ENCODE results near the gene PERP. TPM values are rescaled to one million over a fixed set of nuclear protein-coding genes. Genes with fewer than 3 reads are reported as not detected.

The PERP gene
- polyA plus RNA-seq, 1 of the 3 experiments (the other 2 are of a cell fraction), result 0.02 TPM

DNA sequence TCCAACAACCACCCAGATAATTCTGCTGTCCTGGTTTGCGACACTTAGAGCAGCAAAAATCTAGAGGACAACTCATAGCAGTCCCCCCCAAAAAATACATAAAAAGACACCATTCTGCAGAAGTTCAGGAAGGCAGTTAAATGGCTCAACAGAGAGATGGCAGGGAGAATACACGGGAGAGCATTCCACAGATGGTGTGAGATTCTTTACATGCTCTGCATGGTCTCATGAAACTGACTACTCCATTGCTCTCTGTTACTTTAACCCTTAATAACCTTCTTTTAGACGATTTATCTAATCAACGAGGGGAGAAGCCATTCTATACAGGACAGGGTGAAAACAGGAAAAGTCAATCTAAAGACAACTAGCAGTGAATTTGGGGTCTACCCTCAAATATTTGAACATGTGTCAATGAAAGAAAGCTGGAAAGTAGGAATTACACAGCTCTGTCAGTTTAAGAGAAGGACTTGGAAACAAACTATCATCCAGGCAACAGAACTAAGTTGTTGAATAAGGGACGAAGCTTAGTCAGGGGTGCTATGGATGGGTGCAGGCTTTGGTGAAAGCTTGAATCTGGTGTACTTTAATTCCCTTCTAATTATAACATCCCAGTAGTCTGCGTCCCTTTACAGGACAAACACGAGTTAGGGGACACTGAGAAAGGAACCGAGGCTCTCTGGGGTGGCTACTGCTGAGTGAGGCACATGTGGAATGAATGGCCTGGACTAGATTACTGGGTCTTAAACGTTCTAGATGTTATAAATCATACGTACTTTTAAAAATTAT, 5.1 kb downstream of the PERP start:
- POLR2A ChIA-PET, result no interaction called here
- no peak for DNase-seq
- no peaks in the 10 kb centered on the region for H3K79me2 ChIP-seq (ENCODE audit: insufficient read depth)
- CTCF ChIA-PET, result no interaction called here
- H3K9me3 ChIP-seq, result no peaks in the 10 kb centered on the region
- H3K4me2 ChIP-seq, result no peak overlapping the region
- no peaks in the 10 kb centered on the region for H3K9me2 ChIP-seq
- no peak overlapping the region for H2AFZ ChIP-seq (ENCODE audit: low read depth)
- H3K4me3 ChIP-seq (ENCODE audit: low read depth in 2 of 2, low read length in 1 of 2), result no peak overlapping the region
- H3K9ac ChIP-seq, result no peak overlapping the region
- H3K27me3 ChIP-seq (ENCODE audit: insufficient read depth), result peaks cover 28% of the 10 kb centered on the region; the same call in 1 of the 2 replicates
- H3K4me1 ChIP-seq (ENCODE audit: control insufficient read depth in 1 of 2, insufficient read depth in 2 of 2, low read depth in 1 of 2, low read length in 1 of 2), result no peaks in the 10 kb centered on the region
- no peaks in the 10 kb centered on the region for H3K36me3 ChIP-seq (replicated peaks in 1 of 2; ENCODE audit: control insufficient read depth in 1 of 2, insufficient read depth in 2 of 2, low read length in 1 of 2)
- no peaks in the 10 kb centered on the region for H3F3A ChIP-seq (replicated peaks; ENCODE audit: insufficient read depth)
- TF ChIP-seq EP300 (IDR thresholded peaks at IDR 0.05; ENCODE audit: borderline replicate concordance in 1 of 2, low read depth in 1 of 2, low read length in 1 of 2) (no peak), NRF1 (IDR thresholded peaks at IDR 0.05; ENCODE audit: low read depth, low read length) (no peak), TCF12 (IDR thresholded peaks at IDR 0.05) (no peak)
- TF ChIP-seq, protein P1, sequence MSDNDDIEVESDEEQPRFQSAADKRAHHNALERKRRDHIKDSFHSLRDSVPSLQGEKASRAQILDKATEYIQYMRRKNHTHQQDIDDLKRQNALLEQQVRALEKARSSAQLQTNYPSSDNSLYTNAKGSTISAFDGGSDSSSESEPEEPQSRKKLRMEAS (IDR thresholded peaks at IDR 0.05; ENCODE audit: low read depth), result no peak
- WGBS (ENCODE audit: low lambda C conversion rate), result 8% methylated on average over 10 of the region's 10 CpGs
- H3K27ac ChIP-seq (ENCODE audit: low read depth in 2 of 2, low read length in 1 of 2), result no peak overlapping the region
- H4K20me1 ChIP-seq (ENCODE audit: insufficient read depth), result no peaks in the 10 kb centered on the region

DNA sequence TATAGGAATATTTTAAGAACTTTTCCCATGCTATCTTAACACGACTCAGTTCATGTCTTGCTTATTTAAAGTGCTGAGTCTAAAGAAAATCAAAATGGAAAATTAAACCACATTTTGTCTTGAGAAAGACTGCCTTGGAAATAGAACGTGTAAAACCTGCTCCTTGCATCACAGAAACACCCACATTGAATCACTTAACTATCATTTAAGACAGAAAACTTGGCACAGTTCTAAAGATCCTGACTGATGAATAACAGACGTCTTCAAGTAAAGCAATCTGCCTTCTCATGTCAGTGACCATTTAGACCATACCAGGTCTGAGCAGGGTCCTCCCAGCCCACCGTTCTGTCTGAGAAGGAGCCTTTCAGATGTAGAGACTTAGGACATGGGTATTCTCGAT, 7.4 kb downstream of the PERP start:
- Histone ChIP-seq H3K79me2 (ENCODE audit: insufficient read depth) (no peaks in the 10 kb centered on the region), H3K4me2 (no peak overlapping the region), H3K27ac (ENCODE audit: low read depth in 2 of 2, low read length in 1 of 2) (no peak overlapping the region), H3K27me3 (ENCODE audit: insufficient read depth) (peaks cover 12% of the 10 kb centered on the region; the same call in 1 of the 2 replicates), H3K4me3 (ENCODE audit: low read depth in 2 of 2, low read length in 1 of 2) (no peak overlapping the region), H3K9ac (no peak overlapping the region), H3K9me2 (no peaks in the 10 kb centered on the region), H2AFZ (ENCODE audit: low read depth) (no peak overlapping the region), H3K36me3 (replicated peaks in 1 of 2; ENCODE audit: control insufficient read depth in 1 of 2, insufficient read depth in 2 of 2, low read length in 1 of 2) (no peaks in the 10 kb centered on the region), H3F3A (replicated peaks; ENCODE audit: insufficient read depth) (no peaks in the 10 kb centered on the region), H4K20me1 (ENCODE audit: insufficient read depth) (no peaks in the 10 kb centered on the region), H3K9me3 (no peaks in the 10 kb centered on the region), H3K4me1 (ENCODE audit: control insufficient read depth in 1 of 2, insufficient read depth in 2 of 2, low read depth in 1 of 2, low read length in 1 of 2) (no peaks in the 10 kb centered on the region)
- CTCF ChIA-PET, result interaction anchor here (1.0 kb wide), 1 partner anchor 11 kb away, joined by 3 read pairs; no protein-coding TSS in a partner anchor
- TF ChIP-seq RAD21 (IDR thresholded peaks at IDR 0.05; ENCODE audit: low read length) (no peak), GABPA (IDR thresholded peaks at IDR 0.05; ENCODE audit: low read depth) (no peak), NRF1 (IDR thresholded peaks at IDR 0.05; ENCODE audit: low read depth, low read length) (no peak), TEAD4 (IDR thresholded peaks at IDR 0.05; ENCODE audit: borderline replicate concordance, insufficient read depth) (no peak), JUND (IDR thresholded peaks at IDR 0.05) (no peak), SIN3A (IDR thresholded peaks at IDR 0.05; ENCODE audit: borderline replicate concordance, low read depth, low read length) (no peak), EP300 (IDR thresholded peaks at IDR 0.05; ENCODE audit: borderline replicate concordance in 1 of 2, low read depth in 1 of 2, low read length in 1 of 2) (no peak), IRF3 (IDR thresholded peaks at IDR 0.05; ENCODE audit: low read depth, low read length) (no peak), NFIC (IDR thresholded peaks at IDR 0.05; ENCODE audit: borderline replicate concordance) (no peak), RXRA (IDR thresholded peaks at IDR 0.05; ENCODE audit: borderline replicate concordance, low read depth) (no peak), ELF1 (IDR thresholded peaks at IDR 0.05) (no peak), MEF2A (IDR thresholded peaks at IDR 0.05; ENCODE audit: borderline replicate concordance, low read depth) (no peak), YY1 (IDR thresholded peaks at IDR 0.05; ENCODE audit: low read depth) (no peak)
- TF ChIP-seq, protein P2, sequence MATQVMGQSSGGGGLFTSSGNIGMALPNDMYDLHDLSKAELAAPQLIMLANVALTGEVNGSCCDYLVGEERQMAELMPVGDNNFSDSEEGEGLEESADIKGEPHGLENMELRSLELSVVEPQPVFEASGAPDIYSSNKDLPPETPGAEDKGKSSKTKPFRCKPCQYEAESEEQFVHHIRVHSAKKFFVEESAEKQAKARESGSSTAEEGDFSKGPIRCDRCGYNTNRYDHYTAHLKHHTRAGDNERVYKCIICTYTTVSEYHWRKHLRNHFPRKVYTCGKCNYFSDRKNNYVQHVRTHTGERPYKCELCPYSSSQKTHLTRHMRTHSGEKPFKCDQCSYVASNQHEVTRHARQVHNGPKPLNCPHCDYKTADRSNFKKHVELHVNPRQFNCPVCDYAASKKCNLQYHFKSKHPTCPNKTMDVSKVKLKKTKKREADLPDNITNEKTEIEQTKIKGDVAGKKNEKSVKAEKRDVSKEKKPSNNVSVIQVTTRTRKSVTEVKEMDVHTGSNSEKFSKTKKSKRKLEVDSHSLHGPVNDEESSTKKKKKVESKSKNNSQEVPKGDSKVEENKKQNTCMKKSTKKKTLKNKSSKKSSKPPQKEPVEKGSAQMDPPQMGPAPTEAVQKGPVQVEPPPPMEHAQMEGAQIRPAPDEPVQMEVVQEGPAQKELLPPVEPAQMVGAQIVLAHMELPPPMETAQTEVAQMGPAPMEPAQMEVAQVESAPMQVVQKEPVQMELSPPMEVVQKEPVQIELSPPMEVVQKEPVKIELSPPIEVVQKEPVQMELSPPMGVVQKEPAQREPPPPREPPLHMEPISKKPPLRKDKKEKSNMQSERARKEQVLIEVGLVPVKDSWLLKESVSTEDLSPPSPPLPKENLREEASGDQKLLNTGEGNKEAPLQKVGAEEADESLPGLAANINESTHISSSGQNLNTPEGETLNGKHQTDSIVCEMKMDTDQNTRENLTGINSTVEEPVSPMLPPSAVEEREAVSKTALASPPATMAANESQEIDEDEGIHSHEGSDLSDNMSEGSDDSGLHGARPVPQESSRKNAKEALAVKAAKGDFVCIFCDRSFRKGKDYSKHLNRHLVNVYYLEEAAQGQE (IDR thresholded peaks at IDR 0.05; ENCODE audit: low read depth, low read length), result no peak
- TF ChIP-seq, protein P3, sequence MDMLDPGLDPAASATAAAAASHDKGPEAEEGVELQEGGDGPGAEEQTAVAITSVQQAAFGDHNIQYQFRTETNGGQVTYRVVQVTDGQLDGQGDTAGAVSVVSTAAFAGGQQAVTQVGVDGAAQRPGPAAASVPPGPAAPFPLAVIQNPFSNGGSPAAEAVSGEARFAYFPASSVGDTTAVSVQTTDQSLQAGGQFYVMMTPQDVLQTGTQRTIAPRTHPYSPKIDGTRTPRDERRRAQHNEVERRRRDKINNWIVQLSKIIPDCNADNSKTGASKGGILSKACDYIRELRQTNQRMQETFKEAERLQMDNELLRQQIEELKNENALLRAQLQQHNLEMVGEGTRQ (IDR thresholded peaks at IDR 0.05; ENCODE audit: borderline replicate concordance, low read depth, low read length), result no peak
- POLR2A ChIA-PET, result no interaction called here
- no peak for DNase-seq
- 10% methylated on average over 5 of the region's 5 CpGs for WGBS (ENCODE audit: low lambda C conversion rate)

Measured in SK-N-SH (cell line).